SK-N-DZ (cell line): ENCODE measurements around the gene KLF13.

ENCODE experiments used
- DNase-seq: peaks from one replicate; pipeline ENCODE4 v3.0.0-alpha.2; 2015; ENCODE audit warnings: low spot score

The KLF13 gene

DNA sequence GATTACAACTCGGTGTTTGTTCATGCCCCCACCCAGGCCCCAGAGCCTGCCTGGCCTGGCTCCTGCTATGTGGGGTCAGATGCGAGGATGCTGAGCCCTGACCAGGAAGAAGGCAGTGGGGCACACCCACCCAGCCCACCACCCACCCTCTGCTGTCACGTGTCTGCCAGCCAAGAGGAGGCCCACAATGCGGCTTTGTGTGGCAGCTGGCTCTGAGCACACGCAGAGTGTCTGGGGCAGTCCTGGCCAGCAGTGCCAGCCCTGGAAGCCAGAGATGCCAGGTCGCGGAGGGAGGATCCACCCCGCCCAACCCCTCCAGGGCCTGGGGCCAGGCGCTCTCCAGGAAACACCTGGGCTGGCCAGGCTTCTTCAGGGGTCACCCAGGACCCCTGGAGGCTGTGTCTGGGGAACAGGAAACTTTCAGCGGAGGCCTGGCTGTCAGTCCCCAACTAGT is 26.4 kb upstream of the KLF13 start:
- DNase-seq, result no peak

DNA sequence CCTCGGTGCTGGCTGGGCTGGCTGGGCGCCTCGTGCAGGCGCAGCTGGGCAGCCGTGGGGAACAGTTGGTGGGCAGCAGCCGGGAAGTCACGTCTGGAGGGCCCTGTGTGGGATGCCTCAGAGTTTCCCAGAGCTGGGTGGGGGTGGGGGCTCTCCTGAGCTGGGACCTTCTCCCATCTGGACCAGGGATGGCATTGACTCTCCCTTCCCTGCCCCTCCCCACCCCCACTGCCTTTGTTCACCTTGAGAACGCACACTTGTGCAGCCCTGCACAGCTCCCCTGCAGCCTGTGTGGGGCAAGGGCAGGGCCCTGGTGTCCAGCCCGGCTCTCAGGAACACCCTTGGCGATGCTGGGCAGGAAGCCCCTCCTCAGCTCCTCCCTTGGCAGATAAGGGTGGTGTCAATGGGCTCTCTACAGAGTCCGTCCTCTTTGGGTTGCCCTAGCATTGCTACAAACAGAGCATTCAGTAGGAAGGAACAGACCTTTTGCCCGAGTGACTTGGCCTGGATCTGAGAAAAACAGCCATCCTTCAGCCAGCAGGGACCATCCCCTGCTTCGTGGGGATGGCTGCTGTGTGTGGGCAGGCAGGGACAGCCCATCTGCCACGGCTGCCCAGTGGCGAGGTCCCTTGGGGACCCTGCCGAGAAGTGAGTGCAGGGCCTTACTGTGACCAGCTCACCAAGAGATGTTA is 25.5 kb upstream of the KLF13 start:
- DNase-seq, result peak; percentile 98

DNA sequence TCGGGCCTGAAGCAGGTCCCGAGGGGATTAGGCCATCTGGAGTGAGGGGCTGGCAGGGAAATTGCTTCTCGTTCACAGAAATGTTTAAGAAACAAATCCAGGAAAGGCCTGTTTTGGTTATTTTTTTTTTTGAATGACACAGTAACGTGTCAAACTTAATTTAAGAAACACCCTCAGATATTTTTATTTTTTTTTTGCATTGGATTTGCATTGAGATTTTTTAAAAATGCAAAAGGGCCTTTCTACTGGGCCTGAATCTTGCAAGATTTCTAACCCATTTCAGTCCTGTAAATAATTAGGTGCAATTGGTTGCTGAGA is 25.0 kb upstream of the KLF13 start:
- no peak for DNase-seq

DNA sequence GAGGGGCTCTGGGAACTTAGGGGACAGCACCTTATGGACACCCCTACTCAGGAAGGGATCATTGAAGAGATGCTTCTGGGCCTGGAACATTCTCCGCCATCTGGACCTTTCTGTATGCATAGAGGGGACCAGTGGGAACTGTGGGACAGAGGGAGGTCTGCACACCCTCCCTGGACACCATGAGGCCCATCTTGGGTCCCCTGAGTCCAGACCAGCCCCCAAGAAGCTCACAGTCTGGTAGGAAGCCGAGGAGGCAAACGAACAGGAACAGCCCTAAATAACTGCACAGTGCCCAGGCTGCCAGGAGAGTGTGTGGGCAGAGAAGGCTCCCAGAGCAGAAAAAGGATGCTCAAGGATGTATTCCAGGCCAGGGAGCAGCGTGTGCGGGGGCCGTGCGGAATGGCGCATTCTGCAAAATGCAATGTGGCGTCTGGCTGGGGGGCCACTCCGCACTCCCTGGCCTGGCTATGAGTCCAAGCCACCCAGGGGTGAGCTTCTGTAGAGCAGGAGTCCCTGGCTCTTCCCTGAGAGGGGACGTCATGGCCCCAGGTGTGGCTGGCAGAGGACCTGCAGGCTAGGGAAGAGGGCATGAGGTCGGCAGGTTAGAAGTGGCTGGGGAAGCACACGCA is 24.5 kb upstream of the KLF13 start:
- DNase-seq, result no peak

DNA sequence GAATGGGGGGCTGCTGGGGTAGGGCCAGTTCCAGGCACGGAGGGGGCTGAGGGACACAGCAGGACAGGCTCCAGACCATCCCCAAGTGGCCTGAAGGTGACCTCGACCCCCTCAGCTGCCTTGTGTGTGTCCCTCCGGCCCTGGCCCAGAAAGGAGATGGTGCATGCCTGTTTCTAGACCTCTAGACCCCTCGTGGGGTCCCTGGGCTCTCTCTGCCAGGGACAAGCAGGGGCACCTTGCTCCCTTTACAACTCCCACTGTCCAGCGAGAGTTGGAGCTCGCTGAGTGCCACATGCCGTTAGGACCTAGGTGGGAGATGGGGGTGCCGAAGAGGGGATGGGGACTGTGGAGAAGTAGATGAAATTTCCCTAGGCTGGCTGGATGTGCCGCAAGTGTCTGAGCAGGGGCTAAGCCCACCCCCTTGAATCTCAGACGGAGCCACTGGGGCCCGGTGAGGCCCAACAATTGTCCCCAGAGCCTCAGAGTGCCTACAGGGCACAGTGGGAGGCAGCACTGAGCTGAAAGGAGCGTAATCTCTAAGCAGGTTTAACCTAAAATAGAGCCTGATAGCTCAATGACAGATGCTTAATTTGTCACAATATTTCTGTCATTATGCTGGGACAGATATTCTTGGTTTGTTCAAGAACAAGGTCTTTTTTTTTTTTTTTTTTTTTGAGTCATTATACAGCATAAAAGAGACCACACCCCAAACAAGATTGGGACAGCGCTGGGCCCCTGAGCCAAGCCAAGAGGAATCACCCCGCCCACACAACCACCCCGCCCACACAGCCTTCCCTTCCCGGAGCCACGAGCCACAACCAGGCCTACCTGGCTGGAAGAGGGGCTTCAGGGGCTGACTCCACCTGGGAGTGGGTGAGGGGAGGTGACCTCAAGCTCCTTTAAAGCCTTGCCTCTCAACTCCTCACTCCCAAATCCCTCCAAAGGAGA is 23.6 kb upstream of the KLF13 start:
- DNase-seq, result no peak

DNA sequence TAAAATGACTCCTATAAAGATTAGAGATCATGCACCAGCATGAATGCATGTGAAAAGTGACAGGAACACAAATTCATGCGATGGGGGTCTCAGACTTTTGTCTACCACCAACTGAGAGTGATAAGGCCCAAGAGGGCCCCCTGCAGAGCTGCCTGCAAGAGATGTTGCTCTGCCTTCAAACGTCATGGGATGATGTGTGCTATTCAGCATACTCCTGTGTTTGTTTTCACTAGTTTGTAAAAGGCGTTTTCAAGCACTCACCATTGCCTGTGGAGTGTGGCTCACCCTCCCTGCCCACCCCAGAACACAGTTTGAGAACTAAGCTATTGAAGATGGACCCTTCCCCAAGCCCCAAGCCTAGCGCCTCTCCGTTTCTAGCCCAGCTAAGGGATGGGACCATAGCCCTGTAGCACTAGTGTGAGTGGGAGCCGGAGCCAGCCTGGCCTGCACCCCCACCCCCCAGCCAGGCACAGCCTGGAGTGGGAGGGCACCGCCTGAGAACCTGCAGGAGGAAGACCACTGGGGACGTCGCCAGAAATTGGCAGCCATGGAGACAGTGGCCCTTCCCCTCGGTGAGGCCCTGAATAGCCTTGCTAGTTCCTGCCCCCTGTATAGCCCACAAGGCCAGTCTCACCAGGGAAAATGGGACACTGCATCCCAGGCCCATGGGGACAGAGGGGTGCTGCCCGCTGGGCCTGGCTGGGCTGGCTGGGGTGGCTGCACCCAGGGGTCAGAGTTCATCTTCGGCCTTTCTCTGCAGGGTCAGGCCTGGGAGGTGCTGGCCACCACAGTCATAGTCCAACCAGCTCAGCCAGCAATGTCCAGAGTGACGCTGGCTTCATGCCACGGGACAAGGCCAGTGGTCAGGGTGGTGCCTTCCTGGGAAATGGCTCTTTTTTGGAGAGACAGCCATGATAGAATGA is 22.6 kb upstream of the KLF13 start:
- DNase-seq, result no peak

DNA sequence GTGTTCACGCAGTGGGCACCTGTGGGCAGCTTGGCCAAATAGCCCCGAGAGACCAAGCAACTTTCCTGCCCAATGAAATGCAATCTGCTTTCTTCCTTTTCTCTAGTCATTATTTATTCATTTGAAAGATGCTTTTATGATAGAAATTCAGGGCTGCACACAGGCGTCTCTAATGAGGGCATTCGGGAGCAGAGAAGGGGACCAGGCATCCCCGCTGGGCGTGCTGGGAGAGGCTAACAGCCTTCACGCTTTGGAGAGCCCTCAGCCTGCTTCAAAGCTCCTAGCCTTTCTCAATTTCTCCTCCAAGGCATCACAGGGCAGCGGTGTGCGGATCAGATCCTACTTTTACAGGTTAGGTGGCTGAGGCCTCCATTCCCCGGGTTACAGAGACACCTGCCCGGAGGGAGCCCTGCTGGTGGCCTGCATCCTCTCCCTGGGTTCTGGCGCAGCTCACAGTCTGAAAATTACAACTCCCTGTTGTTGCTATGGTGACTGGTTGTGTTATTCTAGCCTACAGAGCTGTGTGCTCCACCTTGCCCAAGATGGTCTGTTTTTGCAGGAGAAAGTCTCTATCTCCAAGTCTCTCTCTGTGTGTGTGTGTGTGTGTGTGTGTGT is 21.8 kb upstream of the KLF13 start:
- DNase-seq, result peak; percentile 51

DNA sequence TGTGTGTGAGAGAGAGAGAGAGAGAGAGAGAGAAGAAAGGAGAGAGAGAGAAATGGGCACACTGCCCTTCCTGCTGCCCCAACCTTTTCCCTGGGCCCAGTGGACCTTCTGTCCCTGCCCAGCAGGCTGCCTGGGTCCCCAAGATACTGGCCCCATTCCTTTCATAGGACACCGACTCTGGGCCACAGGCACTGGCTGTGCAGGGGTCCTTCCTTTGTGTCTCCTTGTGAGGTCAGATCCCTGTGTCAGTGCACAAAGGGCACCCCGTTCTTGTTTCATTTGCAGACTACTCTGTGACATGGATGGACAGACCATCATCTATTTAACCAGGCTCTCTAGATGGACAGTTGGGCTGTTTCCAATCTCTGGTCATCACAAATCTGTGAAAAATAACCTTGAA is 21.3 kb upstream of the KLF13 start:
- no peak for DNase-seq

DNA sequence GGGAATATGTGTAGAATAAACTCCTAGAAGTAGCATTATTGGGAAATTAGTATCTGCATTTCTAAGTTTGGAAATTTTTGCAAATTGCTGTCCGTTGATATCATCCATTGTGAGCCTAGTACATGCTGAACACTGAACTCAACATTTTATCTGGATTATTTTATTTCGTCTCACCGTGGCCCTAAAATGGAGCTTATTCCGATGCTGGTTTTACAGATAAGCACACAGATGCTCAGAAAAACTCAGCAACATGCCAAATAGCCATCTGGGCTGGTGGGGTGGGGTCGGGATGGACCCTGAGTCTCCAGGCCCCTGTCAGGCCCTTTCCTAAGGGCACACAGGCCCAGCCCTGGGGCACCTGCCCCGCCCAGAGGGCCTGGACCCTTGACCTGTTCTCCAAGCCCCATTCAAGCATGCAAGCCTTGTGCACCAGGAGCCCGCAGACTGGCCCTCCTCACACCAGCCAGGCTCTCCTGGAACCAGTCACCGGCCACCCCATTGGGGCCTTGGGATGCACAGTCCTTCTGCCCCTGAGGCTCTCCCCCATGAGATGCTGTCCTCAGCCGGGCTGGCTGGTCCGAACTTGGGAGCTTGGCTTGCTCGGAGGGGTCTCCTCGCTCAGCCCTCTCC is 20.7 kb upstream of the KLF13 start:
- DNase-seq, result no peak

DNA sequence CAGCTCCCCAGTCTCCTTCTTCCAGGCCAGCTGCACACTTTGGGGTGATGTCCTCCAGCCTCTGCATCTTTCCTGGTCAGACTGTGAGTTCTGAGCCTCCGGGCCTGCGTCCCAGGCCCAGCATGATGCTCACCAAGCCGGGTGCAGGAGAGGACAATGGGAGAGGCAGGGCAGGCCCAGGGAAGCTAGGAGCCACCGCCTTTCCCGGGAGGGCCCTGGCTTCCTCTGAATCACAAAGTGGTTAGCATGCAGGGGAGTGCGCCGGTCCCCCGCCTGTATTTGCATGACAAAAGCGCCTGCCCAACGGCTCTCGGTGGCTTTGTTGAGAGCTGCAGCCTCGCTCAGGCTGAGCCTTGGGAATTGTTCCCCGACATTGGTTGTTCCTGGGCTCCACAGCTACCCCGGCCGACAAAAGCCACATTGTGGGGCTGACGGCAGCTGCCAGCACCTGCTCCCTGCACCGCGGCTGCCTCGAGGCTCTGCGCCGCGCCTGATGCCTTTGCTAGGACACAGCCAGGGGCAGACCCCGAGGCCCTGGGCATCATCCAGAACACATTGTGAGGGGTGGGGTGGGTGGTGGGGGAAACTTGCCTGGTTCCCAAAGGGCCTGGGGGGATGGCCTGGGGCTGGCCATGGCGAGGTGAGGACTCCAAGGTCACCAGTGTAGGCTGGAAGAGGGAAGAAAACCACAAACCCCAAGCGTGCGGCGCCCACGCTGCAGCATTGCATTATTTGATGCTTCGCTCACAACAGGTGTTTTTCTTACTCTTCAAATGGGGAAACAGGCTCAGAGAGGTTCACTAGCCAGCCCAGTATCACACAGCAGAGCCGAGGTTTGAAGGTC is 20.0 kb upstream of the KLF13 start:
- no peak for DNase-seq

DNA sequence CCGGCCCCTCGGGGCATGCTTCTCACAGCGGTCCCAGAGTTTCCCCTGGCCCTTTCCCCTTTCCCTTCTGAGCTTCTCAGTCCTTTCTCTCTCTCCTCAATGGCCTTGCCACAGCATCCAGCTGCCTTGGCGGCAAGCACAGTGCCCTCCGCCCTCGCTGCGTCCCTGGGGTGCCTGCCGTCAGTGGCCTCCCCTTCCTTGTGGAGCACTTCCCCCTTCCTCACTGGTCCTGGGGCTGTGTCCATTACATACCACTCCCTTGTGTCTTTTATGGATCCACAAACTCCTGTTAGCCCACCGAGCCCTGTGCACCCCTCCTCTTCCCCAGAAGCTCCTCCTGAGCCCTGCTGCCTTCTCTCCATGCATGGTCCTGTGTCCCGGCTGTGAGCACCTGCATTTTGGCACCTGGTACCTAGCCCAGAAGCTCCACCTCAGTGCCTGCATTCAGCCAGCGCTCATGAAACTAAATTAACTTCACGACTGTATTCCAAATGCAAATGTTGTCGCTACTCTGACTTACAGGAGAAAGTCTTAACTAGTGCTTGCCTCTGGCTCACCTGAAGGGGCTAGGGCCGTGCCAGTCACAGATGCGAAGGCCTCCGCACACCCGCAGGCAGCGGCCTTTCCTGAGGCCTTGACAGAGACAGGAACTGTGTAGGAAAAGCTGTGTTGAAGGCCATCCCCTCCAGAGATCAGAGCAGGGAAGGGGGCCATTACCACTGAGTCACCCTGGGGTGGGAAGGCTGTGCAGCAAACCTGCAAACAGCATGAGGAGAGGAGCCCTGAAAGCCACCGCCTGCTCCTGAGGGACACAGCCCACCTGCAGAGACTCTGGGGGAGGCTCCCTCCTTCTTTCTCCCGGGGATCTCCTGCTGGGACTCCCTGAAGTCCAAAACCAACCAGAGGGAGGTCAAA is 19.1 kb upstream of the KLF13 start:
- no peak for DNase-seq

DNA sequence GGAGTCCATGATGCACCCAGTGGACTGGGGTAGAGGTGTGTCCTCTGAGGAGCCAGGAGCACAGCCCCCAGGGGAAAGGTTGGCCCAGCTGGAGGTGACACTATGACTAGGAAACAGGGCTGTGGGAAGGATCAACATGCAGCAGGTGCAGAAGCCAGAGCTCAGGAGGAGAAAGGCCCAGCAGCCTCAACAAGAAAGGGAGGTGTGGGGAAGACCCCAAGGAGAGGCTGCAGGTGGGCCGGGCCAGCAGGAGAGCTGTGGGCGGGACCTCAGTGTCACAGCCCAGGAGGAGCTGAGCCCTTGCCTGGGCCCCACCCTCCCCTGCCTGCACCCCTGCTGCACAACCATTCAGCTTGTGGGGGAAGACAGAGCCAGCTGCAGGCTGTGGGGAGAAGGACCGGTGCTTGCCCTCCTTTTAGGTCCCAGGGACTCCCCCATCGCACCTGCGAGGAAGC is 18.4 kb upstream of the KLF13 start:
- DNase-seq, result no peak

DNA sequence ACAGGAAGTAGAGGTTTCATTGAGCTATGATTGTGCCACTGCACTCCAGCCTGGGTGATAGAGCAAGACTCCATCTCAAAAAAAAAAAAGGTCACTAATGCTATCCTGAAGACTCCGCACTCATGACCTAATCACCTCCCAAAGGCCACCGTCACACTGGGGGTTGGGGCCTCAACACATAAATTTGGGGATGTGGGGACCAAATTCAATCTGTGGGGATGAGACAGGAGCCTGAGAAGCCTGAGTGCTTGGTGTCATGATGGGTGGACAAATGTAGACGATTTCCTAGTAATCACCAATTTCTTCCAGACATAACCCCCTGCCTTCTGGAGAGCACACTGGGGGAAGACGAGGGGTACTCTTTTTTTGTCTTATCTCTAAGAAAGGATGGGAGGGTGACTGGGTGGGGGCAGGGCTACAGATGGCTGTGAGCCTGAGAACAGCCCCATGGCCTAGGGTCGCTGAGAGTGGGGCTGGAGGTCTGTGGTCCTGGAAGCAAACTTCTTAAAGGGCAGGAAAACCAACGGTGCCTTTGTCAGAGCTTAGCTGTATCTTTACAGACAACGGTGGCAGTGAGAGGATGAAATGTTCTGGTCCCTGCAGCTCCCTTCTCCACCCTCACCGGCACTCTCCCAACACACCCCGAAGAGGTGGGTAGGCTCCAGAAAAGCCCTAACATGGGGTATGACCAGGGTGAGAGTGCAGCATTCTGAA is 16.6 kb upstream of the KLF13 start:
- DNase-seq, result no peak

DNA sequence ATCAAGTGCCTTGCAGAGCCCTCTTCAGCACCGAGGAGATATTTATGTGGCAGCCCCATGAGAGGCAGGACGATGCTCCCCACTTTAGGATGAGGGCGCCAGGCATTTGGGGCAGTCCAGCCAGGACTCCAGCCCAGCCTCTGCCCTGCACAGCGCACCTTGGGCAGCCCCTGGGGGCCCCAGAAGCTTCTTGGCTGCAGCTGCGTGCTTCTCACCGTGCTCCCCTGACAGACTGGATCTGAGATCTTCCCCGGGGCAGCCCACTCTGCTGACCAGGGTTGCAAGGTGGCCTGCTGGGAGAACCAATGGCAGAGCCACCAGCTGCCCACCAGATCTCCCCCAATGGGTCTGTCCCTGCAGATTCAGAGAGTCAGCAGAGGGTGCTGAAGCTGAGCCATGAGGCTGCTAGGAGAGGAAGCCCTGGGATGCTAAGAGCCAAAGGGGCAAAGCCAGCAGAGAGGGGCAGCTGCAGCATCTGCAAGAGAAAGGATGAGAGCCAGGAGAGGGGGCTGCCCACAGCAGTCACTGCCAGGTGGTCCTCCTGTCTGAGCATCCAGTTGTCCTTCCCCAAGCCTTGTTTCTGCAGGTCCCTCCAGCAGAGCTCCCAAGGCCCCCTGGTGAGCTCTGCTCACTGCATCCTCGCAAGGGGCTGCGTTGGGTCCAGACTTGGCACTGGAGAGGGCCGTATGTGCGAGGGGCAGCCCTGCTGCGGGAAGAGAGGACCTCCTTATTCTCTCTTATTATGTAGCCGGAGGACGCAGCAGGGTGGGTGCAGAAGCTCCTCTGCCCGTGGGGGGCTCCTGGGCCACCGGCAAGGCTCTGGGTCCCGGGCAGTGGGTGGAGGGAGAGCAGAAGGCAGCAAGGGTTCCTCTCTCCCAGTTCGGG is 14.7 kb upstream of the KLF13 start:
- DNase-seq, result peak; percentile 34

DNA sequence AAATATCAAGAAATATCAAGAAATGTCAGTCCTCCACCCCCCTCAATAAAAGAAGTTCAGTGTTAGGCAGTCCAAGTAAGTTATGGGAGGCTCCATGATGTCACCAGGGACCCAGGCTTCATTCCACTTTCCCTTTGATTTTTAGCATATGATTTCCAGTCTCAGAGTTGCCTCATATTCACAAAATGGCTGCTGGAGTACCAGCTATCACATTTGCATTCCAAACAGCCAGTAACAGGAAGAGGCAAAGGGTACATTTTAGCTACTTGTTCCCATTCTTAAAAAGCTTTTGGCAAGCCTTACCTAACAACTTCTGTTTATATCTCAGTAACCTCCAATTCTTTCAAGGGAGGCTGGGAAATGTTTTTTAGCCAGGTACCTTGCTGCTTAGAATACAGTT is 13.4 kb upstream of the KLF13 start:
- no peak for DNase-seq

DNA sequence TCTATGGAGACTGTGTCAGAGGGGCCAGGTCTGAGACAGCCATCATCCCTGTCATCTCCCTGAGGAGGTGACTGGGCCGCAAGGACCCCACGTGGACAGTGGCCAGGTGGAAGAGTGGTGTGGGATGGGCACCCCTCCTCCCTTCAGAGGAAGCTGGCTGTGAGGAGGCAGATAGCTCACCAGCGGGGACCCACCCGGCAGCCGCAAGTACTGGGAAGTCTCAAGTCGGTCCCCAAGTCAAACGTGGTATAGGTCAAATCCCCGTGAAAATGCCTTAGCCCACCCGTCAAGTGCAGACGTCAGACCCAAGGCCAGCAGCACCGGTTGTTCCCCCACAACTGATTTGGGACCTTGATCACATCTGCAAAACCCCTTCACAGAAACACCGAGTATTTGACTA is 12.3 kb upstream of the KLF13 start:
- no peak for DNase-seq
